Measurements from ENCODE around the gene SEMA3B. TPM values are rescaled to one million over a fixed set of nuclear protein-coding genes. Genes with fewer than 3 reads are reported as not detected.
"Not testable (repeated sequence)": the region's sequence is repeated elsewhere in the genome, so short reads cannot be mapped to it uniquely, and the experiment has no call there.

SEMA3B gene
- total RNA-seq, 6 donors from 2014 or later = 98.3 to 242 (median 122) TPM

DNA sequence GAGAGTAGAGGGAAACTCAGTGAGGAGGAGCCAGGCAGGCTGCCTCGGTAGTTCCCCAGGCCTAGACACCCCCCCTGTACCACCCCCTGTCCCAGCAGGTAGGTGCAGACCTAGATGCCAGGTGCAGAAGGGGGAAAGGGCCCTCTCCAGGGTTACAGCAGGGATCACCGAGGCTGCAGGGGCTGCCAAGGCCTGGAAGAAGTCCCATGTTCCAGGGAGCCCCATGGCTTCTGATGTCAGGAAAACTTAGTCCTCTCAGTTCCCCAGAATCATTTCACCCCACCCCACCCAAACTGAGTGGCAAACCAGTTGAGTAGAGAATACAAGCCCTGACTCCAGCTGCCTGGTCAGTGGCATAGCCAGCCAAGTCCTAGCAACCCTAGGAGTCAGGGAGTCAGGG lies 7.4 kb upstream of the SEMA3B start:
- TF ChIP-seq POLR2A (IDR thresholded peaks at IDR 0.05) (no peak), EP300 (IDR thresholded peaks at IDR 0.05) (no peak), POLR2AphosphoS5 (IDR thresholded peaks at IDR 0.05) (no peak)
- TF ChIP-seq, protein P1, sequence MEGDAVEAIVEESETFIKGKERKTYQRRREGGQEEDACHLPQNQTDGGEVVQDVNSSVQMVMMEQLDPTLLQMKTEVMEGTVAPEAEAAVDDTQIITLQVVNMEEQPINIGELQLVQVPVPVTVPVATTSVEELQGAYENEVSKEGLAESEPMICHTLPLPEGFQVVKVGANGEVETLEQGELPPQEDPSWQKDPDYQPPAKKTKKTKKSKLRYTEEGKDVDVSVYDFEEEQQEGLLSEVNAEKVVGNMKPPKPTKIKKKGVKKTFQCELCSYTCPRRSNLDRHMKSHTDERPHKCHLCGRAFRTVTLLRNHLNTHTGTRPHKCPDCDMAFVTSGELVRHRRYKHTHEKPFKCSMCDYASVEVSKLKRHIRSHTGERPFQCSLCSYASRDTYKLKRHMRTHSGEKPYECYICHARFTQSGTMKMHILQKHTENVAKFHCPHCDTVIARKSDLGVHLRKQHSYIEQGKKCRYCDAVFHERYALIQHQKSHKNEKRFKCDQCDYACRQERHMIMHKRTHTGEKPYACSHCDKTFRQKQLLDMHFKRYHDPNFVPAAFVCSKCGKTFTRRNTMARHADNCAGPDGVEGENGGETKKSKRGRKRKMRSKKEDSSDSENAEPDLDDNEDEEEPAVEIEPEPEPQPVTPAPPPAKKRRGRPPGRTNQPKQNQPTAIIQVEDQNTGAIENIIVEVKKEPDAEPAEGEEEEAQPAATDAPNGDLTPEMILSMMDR (IDR thresholded peaks at IDR 0.05) = no peak

DNA sequence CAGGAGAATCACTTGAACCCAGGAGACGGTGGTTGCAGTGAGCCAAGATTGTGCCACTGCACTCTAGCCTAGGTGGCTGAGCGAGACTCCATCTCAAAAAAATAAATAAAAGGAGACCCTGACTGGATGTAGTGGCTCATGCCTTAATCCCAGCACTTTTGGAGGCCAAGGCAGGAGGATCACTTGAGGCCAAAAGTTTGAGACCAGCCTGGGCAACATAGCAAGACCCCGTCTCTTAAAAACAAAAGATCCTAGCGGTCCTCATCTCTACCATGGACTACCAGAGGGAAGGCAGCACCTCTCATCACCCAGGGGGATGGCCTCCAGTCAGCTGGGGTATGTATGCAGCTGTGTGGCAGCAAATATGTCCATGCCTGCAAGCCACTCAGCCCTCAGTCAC lies 6.7 kb upstream of the SEMA3B start:
- not testable (repeated sequence) for ATAC-seq (ENCODE audit: low FRiP score in 2 of 2); H3K4me3 ChIP-seq; H3K9me3 ChIP-seq; H3K27me3 ChIP-seq; DNase-seq
- peak overlapping the region in 3 of 4 donors; percentile 94 to 98 (median 96) for H3K27ac ChIP-seq
- 100% methylated on average over 2 to 4 of the region's 4 CpGs for WGBS, 2 donors
- H3K36me3 ChIP-seq = peaks cover 4 to 24% (median 17%) of the 10 kb centered on the region in 4 donors
- H3K4me1 ChIP-seq = peaks cover 70 to 85% (median 76%) of the 10 kb centered on the region in 4 donors

More for the DNA sequence above, 7.4 kb upstream of the SEMA3B start:
- Histone ChIP-seq H3K9me3 (peaks cover 0 to 7% (median 0%) of the 10 kb centered on the region in 4 donors), H3K27ac (peak overlapping the region; percentile 94 to 98 (median 96)), H3K4me1 (peaks cover 70 to 85% (median 79%) of the 10 kb centered on the region in 4 donors), H3K27me3 (no peaks in the 10 kb centered on the region), H3K36me3 (peaks cover 11 to 30% (median 24%) of the 10 kb centered on the region in 4 donors), H3K4me3 (no peak overlapping the region)
- ATAC-seq (ENCODE audit: low FRiP score in 2 of 2) (no peak), DNase-seq (no peak)
- WGBS, 2 donors = 13 to 86% methylated on average over 1 to 2 of the region's 2 CpGs

DNA sequence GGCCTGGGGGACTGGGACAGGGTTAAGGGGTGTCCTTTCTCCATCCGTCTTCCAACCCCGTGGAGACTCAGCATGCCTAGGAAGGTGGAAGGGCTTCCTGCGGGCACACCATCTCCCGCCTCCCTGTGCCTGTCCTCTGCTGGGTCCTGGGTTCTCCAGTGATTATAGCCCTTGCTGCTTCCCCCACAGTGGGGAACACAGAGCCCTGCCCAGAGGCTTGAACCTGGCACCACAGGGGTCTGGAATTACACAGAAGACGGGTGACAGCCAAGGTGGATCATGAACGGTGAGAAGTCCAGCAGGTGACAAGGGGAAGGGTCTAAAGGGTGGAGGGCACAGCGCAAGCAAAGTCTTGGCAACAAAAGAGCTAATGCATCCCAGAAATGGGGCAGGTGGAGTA lies 6.2 kb upstream of the SEMA3B start:
- DNase-seq (no peak), ATAC-seq (ENCODE audit: low FRiP score in 2 of 2) (no peak)
- H3K4me1 ChIP-seq = peaks cover 66 to 85% (median 76%) of the 10 kb centered on the region in 4 donors
- H3K36me3 ChIP-seq = peaks cover 0 to 18% (median 11%) of the 10 kb centered on the region in 4 donors
- TF ChIP-seq POLR2AphosphoS5 (IDR thresholded peaks at IDR 0.05) (no peak), POLR2A (IDR thresholded peaks at IDR 0.05) (no peak), EP300 (IDR thresholded peaks at IDR 0.05) (no peak)
- TF ChIP-seq, protein P1 (IDR thresholded peaks at IDR 0.05) = no peak
- H3K27ac ChIP-seq = peak overlapping the region in 2 of 4 donors; percentile 96 to 98
- 91 to 93% methylated on average over 6 to 7 of the region's 7 CpGs for WGBS, 2 donors
- no peak overlapping the region for H3K4me3 ChIP-seq
- no peaks in the 10 kb centered on the region for H3K27me3 ChIP-seq
- peaks cover 0 to 2% (median 0%) of the 10 kb centered on the region in 4 donors for H3K9me3 ChIP-seq

DNA sequence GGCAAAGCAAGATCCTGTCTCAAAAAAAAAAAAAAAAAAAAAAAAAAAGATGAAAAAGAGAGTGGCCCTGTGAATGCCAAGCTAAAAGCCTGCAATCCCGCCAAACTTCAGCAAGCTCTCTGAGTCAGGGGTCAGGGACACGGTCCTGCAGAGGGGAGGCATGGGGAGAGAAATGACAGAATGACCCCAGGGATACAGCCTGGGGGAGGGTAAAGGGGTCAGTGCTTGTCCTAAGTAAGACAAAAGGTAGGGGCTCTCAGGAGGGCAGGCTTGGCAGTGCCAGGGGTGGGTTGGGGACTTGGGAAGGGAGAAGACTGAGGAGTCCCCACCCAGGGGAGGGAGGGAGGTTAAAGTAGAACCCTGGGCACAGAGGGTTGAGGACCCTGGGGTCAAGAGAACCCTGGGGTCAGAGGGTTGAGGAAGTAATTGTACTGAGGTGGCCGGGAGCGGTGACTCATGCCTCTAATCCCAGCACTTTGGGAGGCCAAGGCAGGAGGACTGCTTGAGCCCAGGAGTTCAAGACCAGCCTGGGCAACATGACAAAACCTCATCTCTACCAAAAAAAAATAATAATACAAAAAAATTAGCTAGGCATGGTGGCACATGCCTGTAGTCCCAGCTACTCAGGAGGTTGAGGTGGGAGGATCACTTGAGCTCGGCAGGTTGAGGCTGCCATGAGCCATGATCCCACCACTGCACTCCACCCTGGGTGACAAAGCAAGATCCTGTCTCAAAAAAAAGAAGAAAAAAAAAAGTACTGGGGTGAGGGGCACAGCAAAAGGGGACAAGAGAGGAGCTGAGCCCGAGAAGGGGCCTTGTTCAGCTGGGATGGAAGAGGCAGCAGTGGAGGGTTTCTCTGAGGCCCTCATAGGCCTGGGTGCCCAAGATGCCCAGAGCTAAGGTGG lies 5.2 kb upstream of the SEMA3B start:
- peaks cover 66 to 86% (median 79%) of the 10 kb centered on the region in 4 donors for H3K4me1 ChIP-seq
- ATAC-seq (ENCODE audit: low FRiP score in 2 of 2) = no peak
- WGBS, 2 donors = 55 to 64% methylated on average over 6 of the region's 6 CpGs
- H3K36me3 ChIP-seq = peaks cover 0 to 8% (median 2%) of the 10 kb centered on the region in 4 donors
- no peaks in the 10 kb centered on the region for H3K9me3 ChIP-seq
- no peaks in the 10 kb centered on the region for H3K27me3 ChIP-seq
- no peak overlapping the region for H3K4me3 ChIP-seq
- H3K27ac ChIP-seq = peak overlapping the region; percentile 84 to 98 (median 96)
- no peak for DNase-seq
- TF ChIP-seq POLR2AphosphoS5 (IDR thresholded peaks at IDR 0.05) = no peak
- TF ChIP-seq POLR2A (IDR thresholded peaks at IDR 0.05) = no peak
- TF ChIP-seq, protein P1 (IDR thresholded peaks at IDR 0.05) = no peak
- no peak for TF ChIP-seq EP300 (IDR thresholded peaks at IDR 0.05)

DNA sequence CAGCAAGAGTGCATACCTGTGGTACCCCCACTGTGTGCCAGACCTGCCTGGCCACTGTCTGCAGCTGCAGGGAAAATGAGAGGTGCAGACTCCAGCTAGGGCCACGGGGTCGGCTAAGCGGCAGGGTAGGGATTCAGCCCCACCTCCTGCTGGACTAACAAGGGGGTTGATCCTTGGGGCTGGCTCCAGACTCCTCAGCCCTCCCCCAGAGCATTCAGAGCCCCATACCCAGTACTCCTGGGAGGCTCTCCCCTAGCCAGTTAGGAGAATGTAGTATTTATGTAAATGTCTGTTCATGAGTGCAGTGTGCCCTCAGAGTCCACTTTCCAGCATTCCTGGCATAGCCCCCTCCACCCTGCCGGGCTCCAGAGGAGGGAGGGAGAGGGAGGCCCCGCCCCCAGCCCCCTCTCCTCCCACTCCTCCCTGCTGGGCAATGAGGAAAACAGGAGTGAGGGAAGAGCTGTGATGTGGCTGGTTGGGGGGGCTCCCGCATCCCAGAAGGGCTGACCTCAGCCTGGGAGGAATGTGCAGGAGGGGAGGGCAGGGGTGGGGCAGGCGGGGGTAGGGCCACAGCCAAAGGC lies 4.5 kb upstream of the SEMA3B start:
- WGBS, 2 donors = 34 to 44% methylated on average over 4 to 7 of the region's 7 CpGs
- ATAC-seq (ENCODE audit: low FRiP score in 2 of 2) = peak; percentile 77 to 84
- Histone ChIP-seq H3K36me3 (peaks cover 0 to under 1% (median under 1%) of the 10 kb centered on the region in 4 donors), H3K4me3 (no peak overlapping the region), H3K4me1 (peaks cover 68 to 86% (median 81%) of the 10 kb centered on the region in 4 donors), H3K27me3 (no peaks in the 10 kb centered on the region), H3K9me3 (no peaks in the 10 kb centered on the region), H3K27ac (peak overlapping the region; percentile 84 to 98 (median 96))
- DNase-seq = peak; percentile 85 to 87
- TF ChIP-seq, protein P1 (IDR thresholded peaks at IDR 0.05) = peak in 1 of 6 experiments; percentile 22
- peak in 1 of 2 donors; percentile 26 for TF ChIP-seq POLR2AphosphoS5 (IDR thresholded peaks at IDR 0.05)
- no peak for TF ChIP-seq POLR2A (IDR thresholded peaks at IDR 0.05)
- peak in 1 of 4 donors; percentile 54 for TF ChIP-seq EP300 (IDR thresholded peaks at IDR 0.05)

All from upper lobe of left lung (tissue), 6 donors.